Stimulated activated CD8-positive, alpha-beta memory T cell treated with anti-CD3 and anti-CD28 coated beads, Interleukin-2, amount 100 ng/mL, for 1 hour (primary cell): Measurements from ENCODE around the gene LIPC.
"Not testable (repeated sequence)": the region's sequence is repeated elsewhere in the genome, so short reads cannot be mapped to it uniquely, and the experiment has no call there.

Experiments
- DNase-seq, 2 donors: peaks; one replicate each; pipeline ENCODE4 v3.0.0-alpha.2; 2020; ENCODE audit warnings: low read depth in 2 of 2

Gene LIPC

DNA sequence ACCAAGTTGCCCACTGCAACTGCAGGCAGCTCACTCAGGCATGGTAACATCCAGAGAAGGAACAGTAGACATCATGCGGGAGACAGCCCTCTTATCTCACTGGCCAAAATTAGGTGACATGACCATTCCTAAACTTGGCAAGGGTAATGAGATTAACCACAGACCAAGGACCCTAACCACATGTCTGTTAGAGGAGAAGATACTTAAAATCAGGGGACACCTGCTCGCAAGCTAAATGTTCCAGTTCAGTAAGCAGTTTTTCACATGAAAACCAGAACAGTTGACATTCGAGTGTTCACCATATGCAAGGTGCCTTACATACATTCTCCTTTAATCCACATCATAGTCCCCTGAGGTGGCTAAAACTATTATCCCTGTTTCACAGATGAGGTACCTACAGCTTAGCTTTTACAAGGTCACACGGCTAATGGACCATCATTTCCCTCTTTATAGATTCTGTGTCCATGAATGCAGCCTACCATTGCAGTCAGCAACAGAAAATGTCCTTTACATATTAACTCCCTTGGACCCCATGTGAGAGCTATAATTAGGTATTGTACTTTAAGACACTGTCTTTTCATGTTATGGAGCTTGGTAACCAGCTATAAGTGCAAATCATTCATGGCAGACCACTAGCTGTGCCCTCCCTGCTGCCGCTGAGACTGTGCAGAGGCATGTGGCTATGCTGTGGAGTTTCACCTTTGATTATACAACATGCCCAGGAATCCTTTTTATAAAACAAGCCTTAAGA lies 154.1 kb downstream of the LIPC start:
- no peak for DNase-seq

DNA sequence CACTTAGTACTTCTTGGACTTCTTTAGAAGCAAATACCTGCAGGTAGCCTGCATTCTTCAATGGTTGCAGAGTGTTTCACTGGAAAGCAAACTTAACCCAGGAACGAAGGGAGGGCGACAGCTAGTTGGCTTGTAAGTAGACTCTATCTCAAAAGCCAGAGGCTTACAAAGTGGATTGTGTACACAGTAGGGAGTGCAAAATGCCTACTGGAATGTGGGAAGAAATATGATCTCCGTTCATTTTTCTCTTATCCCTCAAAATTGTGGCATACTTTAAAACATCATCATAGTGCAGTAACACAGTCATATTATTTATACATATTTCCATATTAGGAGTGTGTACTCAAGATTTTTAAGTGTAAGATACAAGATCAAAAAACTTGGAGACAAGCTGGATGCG lies 155.7 kb downstream of the LIPC start:
- DNase-seq: no peak

DNA sequence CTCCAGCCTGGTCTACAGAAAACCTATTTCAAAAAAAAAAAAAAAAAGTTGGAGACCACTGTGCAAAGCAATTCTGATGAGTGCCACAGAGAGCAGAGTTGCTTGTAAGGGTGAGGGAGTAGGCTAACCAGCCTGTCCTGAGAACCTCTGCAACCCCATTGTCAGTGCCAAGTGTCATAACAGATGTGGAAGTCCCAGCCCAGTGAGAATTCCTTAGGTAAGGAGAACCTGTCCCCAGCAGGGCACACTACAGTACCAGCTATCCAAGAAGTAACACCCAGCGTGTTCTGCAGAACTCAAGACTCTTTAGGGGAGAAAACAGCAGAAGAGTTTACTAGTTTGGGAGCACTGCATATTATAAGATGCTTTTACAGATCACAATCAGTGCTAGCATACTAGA lies 156.3 kb downstream of the LIPC start:
- DNase-seq: no peak

DNA sequence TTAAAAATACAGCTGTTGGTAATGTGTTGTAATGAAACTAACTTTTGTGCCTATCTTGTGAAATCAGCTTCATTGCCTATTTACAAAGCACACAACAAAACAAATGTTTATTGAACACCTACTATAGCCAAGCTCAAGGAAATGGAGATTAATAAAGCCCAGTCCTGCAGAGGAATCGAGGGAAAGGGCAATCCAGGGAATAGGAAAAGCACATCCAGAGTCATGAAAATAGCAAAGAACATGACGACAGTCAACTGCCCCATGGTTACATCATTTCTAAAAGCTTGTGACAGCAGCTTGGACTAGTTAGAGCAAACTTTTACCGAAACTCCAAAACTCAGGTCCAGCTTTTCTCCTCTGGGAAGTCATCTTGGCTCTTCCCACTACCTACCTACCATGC lies 157.3 kb downstream of the LIPC start:
- DNase-seq: no peak

DNA sequence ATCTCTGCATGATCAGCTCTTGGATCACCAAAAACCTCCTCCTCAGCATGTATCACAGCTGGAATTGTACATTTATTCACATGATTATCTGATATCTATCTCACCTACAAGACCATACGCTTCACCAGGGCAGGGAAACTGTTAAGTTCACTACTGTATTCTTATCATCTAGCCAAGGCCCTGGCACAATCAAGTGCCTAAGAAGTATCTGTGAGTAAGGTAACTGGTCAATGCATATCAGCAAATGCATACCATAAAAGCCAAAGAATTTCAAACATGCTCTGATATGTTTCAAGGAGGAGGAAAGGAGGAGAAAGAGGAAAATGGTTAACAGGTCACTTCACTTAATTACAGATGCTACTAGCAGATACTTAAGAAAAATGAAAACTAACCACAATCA lies 158.4 kb downstream of the LIPC start:
- DNase-seq: no peak

DNA sequence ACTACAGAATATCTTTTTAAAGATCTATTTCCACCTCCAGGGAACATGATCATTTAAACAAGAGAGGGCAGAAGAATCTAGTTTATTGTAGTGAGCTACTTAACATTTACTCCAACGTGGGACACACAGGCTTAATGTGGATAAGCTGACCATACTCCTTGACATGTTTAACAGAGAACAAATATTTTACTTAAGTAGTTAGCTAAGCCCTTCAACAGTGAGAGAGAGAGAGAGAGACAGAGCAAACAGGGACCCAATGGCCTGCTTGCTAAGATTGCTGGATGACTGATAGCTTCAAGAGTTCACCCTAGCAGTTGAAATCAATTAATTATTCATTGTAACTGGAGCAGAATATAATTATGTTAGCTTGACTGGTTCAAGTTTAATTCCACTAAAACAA lies 159.1 kb downstream of the LIPC start:
- no peak for DNase-seq

DNA sequence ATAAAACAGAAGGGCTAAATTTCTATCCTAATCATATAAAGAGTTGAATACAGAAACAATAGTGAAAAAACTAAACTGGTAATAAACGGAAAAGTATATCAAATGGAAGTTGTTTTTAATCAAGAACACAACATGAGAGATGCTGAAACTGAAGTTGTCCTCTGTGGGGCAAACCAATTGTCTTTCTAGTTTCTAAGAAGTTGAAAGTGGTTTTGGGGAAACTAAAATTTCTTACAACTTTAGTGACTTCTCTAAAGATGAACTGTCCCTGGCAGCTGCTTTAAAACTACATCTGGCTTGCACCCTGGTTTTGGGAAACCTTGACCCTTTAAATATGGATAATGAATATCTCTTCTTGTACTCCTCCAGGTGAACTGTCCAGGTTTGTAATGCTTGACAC lies 162.1 kb downstream of the LIPC start:
- no peak for DNase-seq

DNA sequence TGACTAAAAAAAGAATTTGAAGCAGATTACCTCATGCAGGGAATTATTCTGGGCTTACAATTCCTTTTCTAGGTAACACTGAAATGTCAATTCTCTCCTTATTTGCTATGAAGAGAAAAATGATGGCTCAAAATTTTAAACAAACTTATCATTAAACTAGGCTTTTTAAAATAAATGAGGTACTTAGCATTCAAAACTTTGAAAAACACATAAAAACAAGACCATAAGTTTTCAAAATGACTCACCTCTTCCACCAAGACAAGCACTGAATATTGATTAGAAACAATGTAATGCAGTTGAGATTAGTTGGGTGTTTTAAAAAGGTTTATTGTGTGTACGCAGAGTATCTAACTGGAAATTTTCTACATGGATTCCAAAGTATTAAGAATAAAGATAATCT lies 163.1 kb downstream of the LIPC start:
- DNase-seq: no peak

DNA sequence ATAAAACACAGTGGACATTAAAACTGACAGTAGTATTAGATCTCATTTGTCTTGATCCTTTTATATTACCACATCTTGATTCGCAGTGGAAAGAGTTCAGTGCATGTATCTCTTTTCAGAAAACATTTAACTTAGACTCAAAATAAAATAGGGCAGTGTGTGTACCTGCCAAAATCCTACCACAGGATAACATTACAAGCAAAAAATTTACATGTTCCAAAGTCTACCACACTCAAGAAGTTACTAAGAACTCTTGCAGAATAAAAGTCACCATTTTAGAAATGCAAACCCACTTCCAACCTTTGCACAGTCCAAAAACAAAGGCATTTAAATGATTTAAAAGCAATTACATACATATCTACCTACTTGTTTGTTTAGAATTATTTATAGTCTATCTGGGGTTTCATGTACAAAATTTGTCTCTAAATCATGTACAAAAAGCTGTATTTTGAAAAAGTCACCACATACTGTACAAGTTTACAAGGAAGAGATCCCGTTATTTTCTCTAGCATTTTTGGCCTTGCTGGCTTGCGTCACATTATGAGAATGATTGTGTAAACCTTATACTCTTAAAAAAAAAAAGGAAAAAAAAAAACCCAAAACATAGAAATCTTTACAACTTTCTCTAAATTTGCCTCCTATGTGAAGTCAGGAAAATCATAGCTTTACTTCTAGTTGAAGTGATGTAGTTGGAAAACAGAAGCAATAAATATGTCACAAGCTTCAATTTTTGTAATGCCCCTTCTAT lies 163.9 kb downstream of the LIPC start:
- no peak for DNase-seq

DNA sequence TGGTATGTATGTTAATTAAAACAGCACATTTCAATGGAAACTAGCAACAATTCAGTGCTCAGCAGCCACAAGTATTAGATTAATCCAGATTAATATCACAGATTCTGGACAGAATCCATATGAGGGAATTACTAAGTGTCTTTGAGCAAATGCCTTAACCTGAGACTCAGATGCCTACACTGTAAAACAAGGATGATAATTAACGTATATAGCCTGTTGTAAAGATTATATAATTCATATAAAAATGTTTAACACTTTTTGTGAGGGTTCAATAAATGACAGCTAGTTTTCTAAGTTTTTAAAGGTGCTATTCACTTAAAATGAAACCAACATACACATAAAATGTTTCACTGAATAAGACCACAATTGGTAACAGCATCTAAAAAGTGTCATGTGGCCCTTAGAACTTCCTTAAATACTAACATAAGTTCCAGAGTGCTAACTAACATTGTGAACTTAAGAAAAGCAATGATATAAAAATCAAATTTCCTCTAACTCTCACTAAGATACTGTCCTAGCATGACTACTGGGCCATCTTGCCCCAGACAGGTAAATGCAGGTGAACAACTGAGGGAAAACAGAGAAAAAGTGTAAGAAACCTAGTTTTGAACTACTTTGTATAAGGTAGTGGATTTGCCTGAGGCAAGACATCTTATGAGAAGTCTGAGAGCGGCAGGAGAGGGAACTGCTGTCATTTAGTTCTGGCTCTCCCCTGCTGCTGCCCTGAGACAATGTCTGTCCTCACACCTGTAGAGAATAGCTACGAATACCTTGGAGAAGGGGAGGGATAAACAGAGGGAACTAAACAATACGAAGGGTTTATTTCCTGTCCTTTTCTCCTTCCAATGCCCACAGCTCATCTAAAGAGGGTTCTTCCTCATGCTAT lies 166.4 kb downstream of the LIPC start:
- DNase-seq: no peak

DNA sequence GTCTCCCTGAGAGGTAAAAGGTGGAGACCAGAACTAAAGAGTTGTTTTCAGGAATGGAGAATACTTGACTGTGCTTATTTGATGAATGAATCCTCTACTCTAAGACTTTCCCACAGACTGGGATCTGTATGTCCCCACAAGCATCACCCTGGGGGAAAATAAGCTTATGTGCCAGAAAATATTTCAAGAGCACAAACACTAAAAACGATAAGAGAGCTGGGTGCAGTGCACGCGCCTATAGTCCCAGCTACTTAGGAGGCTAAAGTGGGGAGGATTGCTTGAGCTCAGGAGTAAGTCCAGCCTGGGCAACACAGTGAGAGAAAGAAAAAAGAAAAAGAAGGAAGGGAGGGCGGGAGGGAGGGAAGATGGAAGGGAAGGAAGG lies 167.0 kb downstream of the LIPC start:
- no peak for DNase-seq

DNA sequence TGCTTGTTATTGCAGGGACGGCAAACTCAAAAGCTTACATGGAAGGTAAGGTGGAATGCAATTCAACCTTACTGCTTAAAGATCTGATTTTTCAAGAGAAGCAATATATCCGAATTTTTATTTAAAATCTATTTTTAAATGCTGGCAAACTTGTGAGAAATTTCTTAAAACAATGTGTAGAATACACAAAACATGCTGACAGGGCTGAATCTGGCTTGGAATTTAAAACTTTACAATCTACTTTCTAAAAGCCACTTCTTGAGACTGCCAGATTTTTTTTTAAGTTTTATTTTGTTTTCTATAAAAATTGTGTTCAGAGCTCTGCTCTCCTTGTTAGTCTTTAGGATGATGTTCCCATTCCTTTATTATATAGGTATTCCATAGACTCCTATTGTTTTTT lies 171.0 kb downstream of the LIPC start:
- no peak for DNase-seq

DNA sequence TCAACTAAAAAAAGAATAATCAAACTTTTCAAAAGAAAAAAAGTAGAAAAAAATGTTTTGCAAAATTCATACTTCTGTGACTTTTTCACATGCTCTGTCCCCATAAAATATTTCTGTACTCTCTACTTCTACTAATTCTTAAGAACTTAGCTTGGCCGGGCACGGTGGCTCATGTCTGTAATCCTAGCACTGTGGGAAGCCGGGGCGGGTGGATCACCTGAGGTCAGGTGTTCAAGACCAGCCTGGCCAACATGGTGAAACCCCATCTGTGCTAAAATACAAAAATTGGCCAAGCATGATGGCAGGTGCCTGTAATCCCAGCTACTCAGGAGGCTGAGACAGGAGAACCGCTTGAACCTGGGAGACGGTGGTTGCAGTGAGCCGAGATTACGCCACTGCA lies 172.1 kb downstream of the LIPC start:
- DNase-seq: not testable (repeated sequence)

DNA sequence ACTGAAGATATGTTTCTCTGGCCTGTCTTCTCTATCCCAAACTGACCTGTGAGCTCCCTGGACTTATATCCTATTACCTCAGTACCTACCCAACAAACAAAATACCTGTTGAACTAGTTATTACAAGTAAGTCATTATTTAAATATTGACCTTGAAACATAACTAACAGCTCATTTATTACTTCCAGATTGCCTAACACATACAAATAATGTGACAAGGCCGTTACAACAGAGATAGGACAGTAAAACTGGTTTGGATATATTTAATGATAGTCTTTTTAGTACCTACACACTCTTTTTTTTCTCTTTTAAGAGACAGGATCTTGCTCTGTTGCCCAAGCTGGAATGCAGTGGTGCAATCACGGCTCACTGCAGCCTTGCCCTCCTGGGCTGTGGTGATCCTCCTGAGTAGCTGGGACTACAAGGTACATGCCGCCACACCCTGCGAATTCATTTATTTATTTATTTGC lies 172.7 kb downstream of the LIPC start:
- no peak for DNase-seq

DNA sequence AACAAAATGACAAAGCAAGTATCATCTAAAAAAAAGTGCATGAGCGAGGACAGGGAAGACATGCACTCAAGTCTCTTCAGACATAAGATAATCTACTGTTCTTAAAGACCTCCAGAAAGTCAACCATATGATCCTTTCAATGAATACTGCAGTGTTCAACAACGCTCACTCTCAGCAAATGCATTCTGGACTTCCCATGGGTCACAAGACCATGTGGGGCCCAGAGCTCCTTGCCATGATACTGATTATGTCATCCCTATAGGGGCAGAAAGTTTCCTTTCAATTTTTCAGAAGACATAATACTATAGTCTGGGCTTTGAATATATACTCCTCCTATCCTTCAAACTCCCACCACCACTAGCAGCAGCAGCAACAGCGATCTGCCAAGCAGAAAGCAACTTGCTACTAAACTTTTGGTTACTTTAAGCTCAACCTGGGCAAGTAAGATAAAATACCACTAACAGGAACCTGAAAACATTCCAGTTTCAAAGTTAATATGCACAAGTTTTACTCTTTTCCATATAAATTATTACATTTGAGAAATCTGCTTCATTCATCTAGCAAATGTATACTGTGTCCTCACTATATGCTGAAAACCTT lies 174.2 kb downstream of the LIPC start:
- DNase-seq: no peak

DNA sequence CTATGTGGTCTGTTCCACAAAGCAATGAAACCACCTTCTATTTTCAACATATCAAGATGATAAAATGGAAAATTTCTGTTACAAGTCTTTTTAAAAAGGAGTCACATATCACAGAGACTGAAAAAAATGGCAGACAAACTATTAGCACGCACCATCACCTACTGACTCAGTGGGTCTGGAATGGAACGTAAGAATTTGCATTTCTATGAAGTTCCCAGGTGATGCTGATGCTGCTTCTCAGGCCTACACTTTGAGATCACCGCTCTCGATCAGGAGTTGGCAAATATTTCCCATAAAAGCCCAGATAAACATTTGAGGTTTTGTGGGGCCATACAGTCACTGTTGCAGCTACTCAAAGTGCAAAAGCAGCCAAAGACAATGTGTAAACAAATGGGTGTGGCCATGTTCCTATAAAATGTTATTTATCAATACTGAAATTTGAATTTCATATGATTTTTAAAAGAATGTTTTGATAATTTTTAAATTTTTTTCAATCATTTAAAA lies 174.8 kb downstream of the LIPC start:
- DNase-seq: no peak

DNA sequence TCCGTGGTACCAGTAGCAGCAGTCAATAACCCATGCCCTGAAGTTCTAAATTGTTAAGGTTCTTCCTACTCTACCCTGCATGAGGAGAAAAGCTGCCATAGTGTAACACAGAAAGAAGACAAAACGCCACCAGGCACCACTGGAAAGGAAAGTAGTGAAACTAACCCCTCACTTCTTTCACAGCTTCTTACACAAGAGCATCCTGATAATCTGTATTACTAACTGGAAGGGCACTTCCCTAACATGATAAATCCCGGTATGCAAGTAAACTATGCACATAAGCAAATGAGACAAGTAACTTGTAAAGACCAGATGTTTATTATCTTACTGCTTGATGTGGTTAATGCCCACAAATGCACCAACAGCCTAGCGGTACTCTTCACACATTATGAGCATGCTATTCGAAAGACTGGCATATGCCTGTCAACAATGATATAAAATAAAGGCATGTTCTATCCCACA lies 176.4 kb downstream of the LIPC start:
- DNase-seq: no peak

DNA sequence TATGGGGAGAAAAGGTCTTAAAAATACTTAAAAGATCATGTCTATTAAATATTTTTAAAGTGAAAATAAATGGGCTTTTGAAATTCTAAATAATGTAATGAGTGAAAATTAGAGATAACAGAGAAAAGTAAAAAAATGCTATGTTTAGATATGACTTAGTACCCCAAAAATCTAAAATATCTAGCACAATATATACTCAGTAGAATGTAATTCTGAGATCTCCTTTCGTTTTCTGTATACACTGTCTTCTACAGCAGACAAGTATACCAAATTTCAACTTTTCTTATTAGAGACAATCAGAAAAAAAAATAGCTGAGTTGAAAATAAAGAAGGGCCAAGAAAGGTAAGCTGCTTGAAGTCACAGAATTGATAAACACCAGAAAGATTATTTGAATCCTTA lies 176.9 kb downstream of the LIPC start:
- DNase-seq: no peak

DNA sequence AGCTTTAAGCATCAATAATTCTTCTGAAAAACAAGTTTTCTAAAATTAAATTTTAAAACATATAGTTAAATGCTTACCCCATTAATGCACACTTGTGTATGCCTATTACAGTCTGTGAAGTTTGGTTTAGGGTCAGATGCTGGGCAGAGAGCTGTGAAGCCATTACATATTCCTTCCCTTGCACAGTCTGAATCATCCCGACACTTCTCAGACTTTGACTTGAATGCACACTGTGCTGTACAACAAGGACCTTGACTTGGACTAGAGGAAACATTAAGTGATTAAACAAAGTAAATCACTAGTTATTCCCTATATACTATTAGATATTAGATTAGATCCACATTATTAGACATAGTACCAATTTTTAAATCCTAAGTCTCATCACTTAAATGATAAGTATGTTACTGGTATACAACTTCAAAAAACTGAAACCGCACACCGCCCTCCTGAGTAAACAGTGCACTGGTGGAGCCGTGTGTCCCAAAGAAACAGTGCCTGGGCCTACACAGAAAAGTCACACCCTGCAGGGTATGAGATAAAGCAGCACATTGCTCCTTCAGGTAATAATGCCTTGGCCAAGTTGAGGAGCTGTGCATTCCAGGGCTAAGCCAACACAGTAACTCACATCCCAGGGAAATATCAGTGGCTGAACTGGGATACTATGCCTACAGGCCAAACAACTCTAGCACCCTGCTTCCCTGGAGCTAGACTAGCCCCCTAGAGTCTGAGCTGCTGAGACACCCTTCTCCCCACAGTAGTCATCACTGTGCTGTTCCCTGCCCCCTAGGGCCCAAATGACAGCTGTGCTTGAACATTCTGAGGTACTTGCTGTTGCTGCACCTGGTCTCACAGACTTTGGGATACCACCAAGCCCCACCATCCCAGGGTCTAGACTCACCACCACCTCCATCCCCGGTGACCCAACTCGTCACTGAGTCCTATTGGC lies 180.2 kb downstream of the LIPC start:
- no peak for DNase-seq

DNA sequence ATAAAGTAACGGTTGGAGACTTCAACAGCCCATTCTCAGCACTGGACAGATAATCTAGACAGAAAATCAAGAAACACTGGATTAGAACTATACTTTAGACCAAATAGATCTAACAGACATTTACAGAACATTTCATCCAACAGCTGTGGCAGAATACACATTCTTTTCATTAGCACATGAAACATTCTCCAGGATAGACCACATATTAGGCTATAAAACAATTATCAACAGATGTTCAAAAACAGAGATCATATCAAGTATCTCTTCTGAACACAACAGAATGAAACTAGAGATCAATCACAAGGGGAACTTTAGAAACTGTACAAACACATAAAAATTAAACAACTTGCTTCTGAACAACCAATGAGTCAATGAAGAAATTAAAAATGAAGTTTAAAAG lies 184.4 kb downstream of the LIPC start:
- DNase-seq: no peak
